H9 (cell line): ENCODE results near the gene ASPA. TPM values are rescaled to one million over a fixed set of nuclear protein-coding genes. Genes with fewer than 3 reads are reported as not detected.
"Not testable (repeated sequence)": the region's sequence is repeated elsewhere in the genome, so short reads cannot be mapped to it uniquely, and the experiment has no call there.

Source experiments
- DNase-seq: peaks from one replicate; pipeline ENCODE4 v3.0.0-alpha.2; 2017
- H2AFZ ChIP-seq: one replicate; pipeline ENCODE4 v1.6.1; 2013; ENCODE audit warnings: mild to moderate bottlenecking, low read length, control low read depth, moderate library complexity
- H2AK5ac ChIP-seq: 2 replicates; pipeline ENCODE4 v1.6.1; 2013; ENCODE audit warnings: low read length, control low read depth, mixed read lengths; ENCODE audit not compliant: insufficient read length
- H2BK120ac ChIP-seq: one replicate; pipeline ENCODE4 v1.6.1; 2013; ENCODE audit warnings: low read depth, mild to moderate bottlenecking, low read length, control low read depth, inconsistent platforms; ENCODE audit not compliant: poor library complexity, severe bottlenecking
- H2BK12ac ChIP-seq: 2 replicates; pipeline ENCODE4 v1.6.1; 2013; ENCODE audit warnings: low read length, control low read depth, mixed read lengths, low read depth; ENCODE audit not compliant: insufficient read length
- H2BK15ac ChIP-seq: 2 replicates; pipeline ENCODE4 v1.6.1; 2013; ENCODE audit warnings: low read depth, low read length, control low read depth
- H2BK20ac ChIP-seq: one replicate; pipeline ENCODE4 v1.6.1; 2013; ENCODE audit warnings: low read depth, mild to moderate bottlenecking, low read length, control low read depth, inconsistent platforms; ENCODE audit not compliant: poor library complexity, severe bottlenecking
- H2BK5ac ChIP-seq: 2 replicates; pipeline ENCODE4 v1.6.1; 2013; ENCODE audit warnings: low read length, control low read depth, mixed read lengths; ENCODE audit not compliant: insufficient read length
- H3K14ac ChIP-seq: 2 replicates; pipeline ENCODE4 v1.6.1; 2013; ENCODE audit warnings: low read length, control low read depth; ENCODE audit not compliant: insufficient read depth
- H3K18ac ChIP-seq: 2 replicates; pipeline ENCODE4 v1.6.1; 2013; ENCODE audit warnings: low read depth, mild to moderate bottlenecking, mixed read lengths, low read length, control low read depth; ENCODE audit not compliant: insufficient read length
- H3K23ac ChIP-seq: 2 replicates; pipeline ENCODE4 v1.6.1; 2013; ENCODE audit warnings: low read length, control low read depth, mixed read lengths, low read depth; ENCODE audit not compliant: insufficient read length
- H3K23me2 ChIP-seq: 2 replicates; pipeline ENCODE4 v1.6.1; 2013; ENCODE audit warnings: low read depth, mild to moderate bottlenecking, mixed read lengths, low read length, control low read depth; ENCODE audit not compliant: insufficient read length, poor library complexity, severe bottlenecking
- H3K27ac ChIP-seq: 2 replicates; pipeline ENCODE4 v1.5.1; 2013; ENCODE audit warnings: low read length, control low read depth, mixed read lengths, low read depth; ENCODE audit not compliant: insufficient read length
- H3K27me3 ChIP-seq: 2 replicates; pipeline ENCODE4 v1.6.1; 2013; ENCODE audit warnings: low read length, control low read depth, inconsistent platforms; ENCODE audit not compliant: insufficient read depth
- H3K4ac ChIP-seq: 2 replicates; pipeline ENCODE4 v1.6.1; 2013; ENCODE audit warnings: low read depth, mild to moderate bottlenecking, control low read depth, inconsistent platforms, low read length, moderate library complexity
- H3K4me1 ChIP-seq: 2 replicates; pipeline ENCODE4 v1.6.1; 2013; ENCODE audit warnings: low read length, control low read depth, inconsistent platforms; ENCODE audit not compliant: insufficient read depth
- H3K4me2 ChIP-seq: 2 replicates; pipeline ENCODE4 v1.6.1; 2013; ENCODE audit warnings: low read length, control low read depth, mixed read lengths; ENCODE audit not compliant: insufficient read length, insufficient read depth
- H3K56ac ChIP-seq: 2 replicates; pipeline ENCODE4 v1.6.1; 2013; ENCODE audit warnings: low read depth, mild to moderate bottlenecking, mixed read lengths, low read length, control low read depth; ENCODE audit not compliant: insufficient read length
- H3K79me1 ChIP-seq: 2 replicates; pipeline ENCODE4 v1.6.1; 2013; ENCODE audit warnings: low read depth, mild to moderate bottlenecking, moderate library complexity, low read length, control low read depth, inconsistent platforms; ENCODE audit not compliant: insufficient read depth, poor library complexity, severe bottlenecking
- H3K79me2 ChIP-seq: 2 replicates; pipeline ENCODE4 v1.6.1; 2013; ENCODE audit warnings: low read length, control low read depth, inconsistent platforms; ENCODE audit not compliant: insufficient read depth
- H3K9ac ChIP-seq: 2 replicates; pipeline ENCODE4 v1.6.1; 2013; ENCODE audit warnings: low read length, control low read depth, mixed read lengths; ENCODE audit not compliant: insufficient read length; ENCODE audit errors: extremely low read depth
- H3K9me3 ChIP-seq: one replicate; pipeline ENCODE4 v1.6.1; 2013; ENCODE audit warnings: low read depth, low read length, inconsistent platforms; ENCODE audit not compliant: control insufficient read depth
- H3T11ph ChIP-seq: one replicate; pipeline ENCODE4 v1.6.1; 2013; ENCODE audit warnings: mild to moderate bottlenecking, low read length, control low read depth, inconsistent platforms
- H4K20me1 ChIP-seq: one replicate; pipeline ENCODE4 v1.6.1; 2013; ENCODE audit not compliant: control insufficient read depth, insufficient read length, insufficient read depth
- H4K5ac ChIP-seq: 2 replicates; pipeline ENCODE4 v1.6.1; 2013; ENCODE audit warnings: low read depth, mild to moderate bottlenecking, mixed read lengths, low read length, control low read depth; ENCODE audit not compliant: insufficient read length
- H4K8ac ChIP-seq: replicated peaks from 2 replicates; pipeline ENCODE4 v1.6.1; 2013; ENCODE audit warnings: low read length, control low read depth, mixed read lengths, low read depth; ENCODE audit not compliant: insufficient read length
- H4K91ac ChIP-seq: 2 replicates; pipeline ENCODE4 v1.6.1; 2013; ENCODE audit warnings: low read depth, mild to moderate bottlenecking, moderate library complexity, mixed read lengths, low read length, control low read depth; ENCODE audit not compliant: insufficient read length
- H3K27ac Mint-ChIP-seq, 3 experiments: 2 replicates in 2 of 3; 3 replicates in 1 of 3; pipeline ENCODE4 v1.8.0; 2020 to 2021; ENCODE audit warnings: mixed read lengths in 3 of 3, mild to moderate bottlenecking in 1 of 3, moderate library complexity in 1 of 3
- H3K27me3 Mint-ChIP-seq: 2 replicates; pipeline ENCODE4 v1.8.0; 2021; ENCODE audit warnings: low read depth, mild to moderate bottlenecking, moderate library complexity, mixed read lengths
- H3K36me3 Mint-ChIP-seq, 3 experiments: 2 replicates in 2 of 3; 3 replicates in 1 of 3; pipeline ENCODE4 v1.8.0; 2020 to 2021; ENCODE audit warnings: low read depth in 3 of 3, mixed read lengths in 3 of 3; ENCODE audit not compliant: insufficient read depth in 1 of 3
- H3K4me1 Mint-ChIP-seq, 2 experiments: 2 replicates each; pipeline ENCODE4 v1.8.0; 2020; ENCODE audit warnings: mixed read lengths in 2 of 2
- H3K4me3 Mint-ChIP-seq, 2 experiments: 2 replicates in 1 of 2; 3 replicates in 1 of 2; pipeline ENCODE4 v1.8.0; 2020 to 2021; ENCODE audit warnings: mild to moderate bottlenecking in 2 of 2, mixed read lengths in 2 of 2, moderate library complexity in 1 of 2
- H3K9me3 Mint-ChIP-seq, 2 experiments: 2 replicates in 1 of 2; 3 replicates in 1 of 2; pipeline ENCODE4 v1.8.0; 2020; ENCODE audit warnings: mild to moderate bottlenecking in 2 of 2, mixed read lengths in 2 of 2, moderate library complexity in 1 of 2
- WGBS: extraction: QIAGEN DNeasy Blood & Tissue Kit; methylation state at CpG from one replicate; pipeline ENCODE4 v1.1.7; 2013; ENCODE audit warnings: missing lambda C conversion rate, low lambda C conversion rate, mixed read lengths; ENCODE audit not compliant: insufficient read length; ENCODE audit errors: extremely low coverage; 5-methylcytosine and 5-hydroxymethylcytosine counted together
- total RNA-seq: library from RNA; stranded (reverse); gene quantifications from 2 replicates; pipeline ENCODE4 v1.2.1, GENCODE V29; 2021
- TF ChIP-seq, protein P1 (sequence below): fragments of 200-600 bp; sonication (generic); conservative IDR thresholded peaks from 3 replicates; pipeline ENCODE4 v1.8.0; 2021; ENCODE audit warnings: antibody characterized with exemption, mild to moderate bottlenecking

The ASPA gene
- total RNA-seq, 1 experiment from 2014 or later: not detected

DNA sequence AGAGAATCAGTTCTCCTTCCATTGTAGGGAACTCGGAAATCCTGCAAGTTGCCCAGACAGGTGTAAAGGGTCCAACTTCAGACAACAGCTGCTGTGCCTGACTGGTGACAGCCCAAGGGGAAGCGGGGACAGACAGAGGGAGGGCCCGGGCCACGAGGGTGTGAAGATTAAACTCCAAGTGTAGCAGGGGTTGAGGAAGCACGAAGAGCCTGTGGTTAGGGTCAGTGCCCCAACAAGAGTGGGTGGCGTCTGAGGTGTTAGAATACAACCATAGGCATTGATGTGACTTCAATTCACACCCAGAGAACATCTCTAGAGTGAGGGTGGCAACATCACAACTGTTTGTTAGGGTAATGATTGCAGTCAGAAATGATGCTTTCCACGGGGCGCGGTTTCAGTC, 39.1 kb downstream of the ASPA start:
- Histone ChIP-seq H3K79me1 (no peaks in the 10 kb centered on the region), H2BK12ac (no peak overlapping the region), H4K8ac (no peak overlapping the region), H4K91ac (no peak overlapping the region), H3K56ac (no peak overlapping the region), H3K23me2 (no peaks in the 10 kb centered on the region), H3K27ac (no peak overlapping the region), H2BK5ac (no peak overlapping the region), H3K4me1 (peaks cover 4% of the 10 kb centered on the region; the same call in 1 of the 2 replicates), H2AFZ (no peak overlapping the region), H3K23ac (no peak overlapping the region), H4K20me1 (peaks cover 3% of the 10 kb centered on the region), H3K27me3 (no peaks in the 10 kb centered on the region), H3T11ph (no peak overlapping the region), H3K79me2 (no peaks in the 10 kb centered on the region), H2BK15ac (no peak overlapping the region), H3K4ac (no peak overlapping the region), H2AK5ac (no peak overlapping the region), H3K18ac (no peak overlapping the region), H3K14ac (no peak overlapping the region), H4K5ac (no peak overlapping the region), H3K9ac (no peak overlapping the region), H3K9me3 (no peaks in the 10 kb centered on the region), H2BK20ac (no peak overlapping the region), H2BK120ac (no peak overlapping the region), H3K4me2 (no peak overlapping the region)
- peaks cover 0 to 4% (median 3%) of the 10 kb centered on the region in 3 experiments; a peak in 4 of 7 replicates for H3K36me3 Mint-ChIP-seq
- H3K4me1 Mint-ChIP-seq: peaks cover 37 to 38% of the 10 kb centered on the region in 2 experiments
- H3K4me3 Mint-ChIP-seq: no peak overlapping the region
- no CpG with 5 or more reads among the region's 9 CpGs for WGBS
- peaks cover 38% of the 10 kb centered on the region for H3K27me3 Mint-ChIP-seq
- H3K9me3 Mint-ChIP-seq: peaks cover 0 to under 1% of the 10 kb centered on the region in 2 experiments; a peak in 2 of 5 replicates
- TF ChIP-seq, protein P1, sequence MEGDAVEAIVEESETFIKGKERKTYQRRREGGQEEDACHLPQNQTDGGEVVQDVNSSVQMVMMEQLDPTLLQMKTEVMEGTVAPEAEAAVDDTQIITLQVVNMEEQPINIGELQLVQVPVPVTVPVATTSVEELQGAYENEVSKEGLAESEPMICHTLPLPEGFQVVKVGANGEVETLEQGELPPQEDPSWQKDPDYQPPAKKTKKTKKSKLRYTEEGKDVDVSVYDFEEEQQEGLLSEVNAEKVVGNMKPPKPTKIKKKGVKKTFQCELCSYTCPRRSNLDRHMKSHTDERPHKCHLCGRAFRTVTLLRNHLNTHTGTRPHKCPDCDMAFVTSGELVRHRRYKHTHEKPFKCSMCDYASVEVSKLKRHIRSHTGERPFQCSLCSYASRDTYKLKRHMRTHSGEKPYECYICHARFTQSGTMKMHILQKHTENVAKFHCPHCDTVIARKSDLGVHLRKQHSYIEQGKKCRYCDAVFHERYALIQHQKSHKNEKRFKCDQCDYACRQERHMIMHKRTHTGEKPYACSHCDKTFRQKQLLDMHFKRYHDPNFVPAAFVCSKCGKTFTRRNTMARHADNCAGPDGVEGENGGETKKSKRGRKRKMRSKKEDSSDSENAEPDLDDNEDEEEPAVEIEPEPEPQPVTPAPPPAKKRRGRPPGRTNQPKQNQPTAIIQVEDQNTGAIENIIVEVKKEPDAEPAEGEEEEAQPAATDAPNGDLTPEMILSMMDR: no peak
- 0 out of 7 replicates have a peak overlapping the region, but pooled peaks of 1 of the 3 experiments have one; percentile 40 for H3K27ac Mint-ChIP-seq
- no peak for DNase-seq

DNA sequence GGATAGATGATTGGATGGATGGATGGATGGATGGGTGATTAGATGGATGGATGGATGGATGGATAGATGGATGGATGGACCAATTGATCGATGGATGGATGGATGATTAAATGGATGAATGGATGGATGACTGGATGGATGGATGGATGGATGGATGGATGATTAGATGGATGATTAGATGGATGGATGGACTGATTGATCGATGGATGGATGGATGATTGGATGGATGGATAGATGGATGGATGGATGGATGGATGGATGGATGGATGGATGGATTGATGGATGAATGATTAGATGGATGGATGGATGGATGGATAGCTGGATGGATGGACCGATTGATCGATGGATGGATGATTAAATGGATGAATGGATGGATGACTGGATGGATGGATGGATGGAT, 43.7 kb downstream of the ASPA start:
- H3K36me3 Mint-ChIP-seq, H3K27me3 Mint-ChIP-seq, H3K18ac ChIP-seq, DNase-seq, H2AFZ ChIP-seq, H2BK5ac ChIP-seq, H3K9me3 ChIP-seq, H3K27ac ChIP-seq, H3K4me3 Mint-ChIP-seq, H3K4me1 Mint-ChIP-seq, H2BK12ac ChIP-seq, H3K14ac ChIP-seq, H3K79me1 ChIP-seq, H3K4ac ChIP-seq, H3K23ac ChIP-seq, H2BK20ac ChIP-seq, H2BK15ac ChIP-seq, H3K79me2 ChIP-seq, H3K9ac ChIP-seq, H3K56ac ChIP-seq, H3T11ph ChIP-seq, H3K4me2 ChIP-seq, H3K23me2 ChIP-seq, H4K91ac ChIP-seq, H3K27me3 ChIP-seq, H2AK5ac ChIP-seq, H2BK120ac ChIP-seq, H3K9me3 Mint-ChIP-seq, H3K4me1 ChIP-seq, H4K20me1 ChIP-seq, H4K5ac ChIP-seq, H4K8ac ChIP-seq, H3K27ac Mint-ChIP-seq: not testable (repeated sequence)
- WGBS: 100% methylated on average over 1 of the region's 4 CpGs
